A549 (cell line): ENCODE data around the gene PAQR5. TPM values are rescaled to one million over a fixed set of nuclear protein-coding genes. Genes with fewer than 3 reads are reported as not detected.

Source experiments
- ATAC-seq, 2 experiments: fragments of 200-7000 bp in 1 of 2; fragments of >200 bp in 1 of 2; cut with Nextera tagmentation in 1 of 2; cut with Tn5 transposase in 1 of 2; 3 replicates each; pipeline versions ENCODE4 v1.8.0 to v1.9.1; 2018 to 2020; ENCODE audit warnings: mild to moderate bottlenecking in 1 of 2, moderate library complexity in 1 of 2
- CTCF ChIA-PET: fragments of 300-600 bp; sonication (Branson Sonifier 250); formaldehyde crosslinking; extraction: SDS; loops from one replicate; lab custom pipeline; 2021; ENCODE audit warnings: antibody characterized with exemption, inconsistent platforms; lab: Yijun Ruan, JAX
- POLR2A ChIA-PET: fragments of 350-600 bp; formaldehyde crosslinking; extraction: SDS; loops from one replicate; lab custom pipeline; 2021; ENCODE audit warnings: antibody characterized with exemption, inconsistent platforms; lab: Yijun Ruan, JAX
- DNase-seq, 2 experiments: peaks; one replicate each; pipeline versions ENCODE4 v3.0.0 to v3.0.0-alpha.2; 2011 to 2016; ENCODE audit warnings: low read depth in 1 of 2, low spot score in 1 of 2
- FAIRE-seq: peaks from 2 replicates; lab custom pipeline; 2011; peaks lifted over from hg19 to GRCh38; lab: Jason Lieb, UNC
- H3K27ac ChIP-seq, 2 experiments: fragments of >200 bp; sonication (Bioruptor Twin); formaldehyde crosslinking; 3 replicates each; pipeline ENCODE4 v1.5.1; 2016 to 2017
- H3K4me1 ChIP-seq: fragments of >200 bp; sonication (Bioruptor Twin); formaldehyde crosslinking; 3 replicates; pipeline ENCODE4 v1.6.1; 2016
- H3K4me2 ChIP-seq: fragments of >200 bp; sonication (Bioruptor Twin); formaldehyde crosslinking; 3 replicates; pipeline ENCODE4 v1.6.1; 2016
- H3K4me3 ChIP-seq: fragments of >200 bp; sonication (Bioruptor Twin); formaldehyde crosslinking; 3 replicates; pipeline ENCODE4 v1.5.1; 2016
- H3K9me3 ChIP-seq: fragments of >200 bp; sonication (Bioruptor Twin); formaldehyde crosslinking; 3 replicates; pipeline ENCODE4 v1.6.1; 2016
- CBX8 ChIP-seq: fragments of 200-600 bp; sonication (generic); IDR thresholded peaks from 2 replicates; pipeline ENCODE4 v1.6.1; 2016
- EP300 ChIP-seq, 2 experiments: fragments of >200 bp; sonication (Bioruptor Twin); formaldehyde crosslinking; IDR thresholded peaks; 2 replicates in 1 of 2; 3 replicates in 1 of 2; pipeline ENCODE4 v1.6.1; 2016 to 2017
- FOXS1 ChIP-seq: fragments of 250-450 bp; sonication (Bioruptor Pico); IDR thresholded peaks from 2 replicates; pipeline ENCODE4 v1.5.0; 2020; ENCODE audit warnings: mild to moderate bottlenecking, moderate library complexity
- HDAC2 ChIP-seq: fragments of 200-600 bp; sonication (generic); IDR thresholded peaks from 2 replicates; pipeline ENCODE4 v1.6.1; 2016
- MAFK ChIP-seq: fragments of 450-650 bp; IDR thresholded peaks from 2 replicates; pipeline ENCODE4 v1.6.1; 2014; ENCODE audit not compliant: partially characterized antibody
- NPAS2 ChIP-seq: fragments of 250-450 bp; sonication (Bioruptor Pico); IDR thresholded peaks from 2 replicates; pipeline ENCODE4 v1.8.0; 2022; ENCODE audit warnings: mild to moderate bottlenecking, moderate library complexity, borderline replicate concordance
- PHF8 ChIP-seq: fragments of 200-600 bp; sonication (generic); IDR thresholded peaks from 2 replicates; pipeline ENCODE4 v1.6.1; 2016; ENCODE audit warnings: low read depth, mild to moderate bottlenecking, antibody characterized with exemption, moderate library complexity, borderline replicate concordance
- POLR2A ChIP-seq: IDR thresholded peaks from 2 replicates; pipeline ENCODE4 v1.6.1; 2012; ENCODE audit warnings: mild to moderate bottlenecking, low read length
- RARB ChIP-seq: fragments of 250-450 bp; sonication (Bioruptor Pico); IDR thresholded peaks from 2 replicates; pipeline ENCODE4 v1.8.0; 2021; ENCODE audit warnings: mild to moderate bottlenecking, moderate library complexity
- SMC3 ChIP-seq: fragments of >200 bp; sonication (Bioruptor Twin); formaldehyde crosslinking; IDR thresholded peaks from 3 replicates; pipeline ENCODE4 v1.6.1; 2018; ENCODE audit warnings: inconsistent platforms
- SREBF2 ChIP-seq: fragments of 450-650 bp; IDR thresholded peaks from 2 replicates; pipeline ENCODE4 v1.6.1; 2014; ENCODE audit warnings: mild to moderate bottlenecking, moderate library complexity
- TP53 ChIP-seq: fragments of 250-450 bp; sonication (Bioruptor Pico); IDR thresholded peaks from 2 replicates; pipeline ENCODE4 v1.5.0; 2021; ENCODE audit warnings: mild to moderate bottlenecking, moderate library complexity
- ZFP36 ChIP-seq: fragments of 450-650 bp; IDR thresholded peaks from 2 replicates; pipeline ENCODE4 v1.6.1; 2014; ENCODE audit warnings: borderline replicate concordance; ENCODE audit not compliant: partially characterized antibody
- WGBS: methylation state at CpG from one replicate; pipeline ENCODE4 v1.1.6; 2017; ENCODE audit errors: missing lambda C conversion rate; 5-methylcytosine and 5-hydroxymethylcytosine counted together
- polyA plus RNA-seq, 4 experiments: library from polyadenylated mRNA; depleted of rRNA in 3 of 4; stranded (reverse); fragments of >200 nt; fragmentation: RNase III in 1 of 4; extraction: RNeasy Plus Mini Kit Qiagen cat#74134 plus additional on column Dnase treatment in 1 of 4; gene quantifications; 2 replicates in 3 of 4; 3 replicates in 1 of 4; pipeline ENCODE4 v1.2.3, GENCODE V29; 2011 to 2017
- TF ChIP-seq, protein P1 (sequence below): IDR thresholded peaks from 2 replicates; pipeline ENCODE4 v1.6.1; 2012
- TF ChIP-seq, protein P2 (sequence below): fragments of 250-450 bp; sonication (Bioruptor Pico); IDR thresholded peaks from 2 replicates; pipeline ENCODE4 v1.5.0; 2020; ENCODE audit warnings: low read depth, mild to moderate bottlenecking, moderate library complexity

PAQR5 gene
- polyA plus RNA-seq, 2 of the 4 experiments (the other 2 are of a cell fraction): 104 to 114 TPM

DNA sequence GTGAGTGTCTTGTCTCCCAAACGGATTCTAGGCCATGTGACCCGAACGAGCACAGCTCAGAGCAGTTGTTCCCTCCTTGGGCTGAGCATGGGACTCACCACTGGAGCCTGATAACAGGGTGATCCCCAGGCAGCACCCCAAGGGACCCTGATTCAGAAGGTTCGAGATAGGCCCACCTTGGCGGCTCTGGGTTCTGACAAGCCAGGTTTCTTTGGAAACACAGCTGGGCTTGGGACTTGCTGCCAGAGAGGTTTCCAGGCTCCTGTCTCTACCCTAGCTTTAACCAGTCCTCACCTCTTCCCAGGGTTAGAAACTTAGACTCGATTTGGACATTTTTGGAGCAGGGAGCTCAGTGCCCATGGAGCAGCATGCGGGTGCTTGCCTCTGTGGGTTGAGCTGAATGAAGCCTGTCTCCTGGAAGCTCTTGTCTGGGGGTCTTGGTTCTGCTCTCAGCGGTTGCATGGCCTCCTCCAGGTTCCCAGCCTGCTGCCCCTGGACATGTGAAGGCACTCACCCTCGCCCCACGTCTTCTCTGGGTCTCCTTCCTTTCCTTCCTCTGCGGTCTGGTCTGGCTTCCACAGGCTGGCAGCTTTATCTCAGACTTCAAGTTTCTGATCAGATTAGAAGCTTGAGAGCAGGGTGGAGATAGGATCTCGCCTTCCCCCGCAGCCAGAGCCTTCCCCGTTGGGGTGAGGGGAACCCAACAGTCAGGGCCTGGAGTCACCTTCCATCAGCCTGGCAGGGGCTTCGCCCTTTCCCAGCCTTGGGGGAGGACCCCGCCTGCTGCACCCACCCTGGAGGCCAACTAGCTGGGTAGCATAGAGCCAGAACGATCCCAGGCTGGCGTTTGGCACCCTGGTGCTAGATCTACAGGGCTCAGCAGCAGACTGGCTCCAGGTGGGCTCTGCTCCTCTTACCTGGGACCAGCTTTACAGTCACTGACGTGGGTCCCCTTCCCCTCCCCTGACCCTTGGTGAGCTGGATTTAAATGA is 21.0 kb downstream of the PAQR5 start:
- ATAC-seq (peak in 1 of 2 experiments; percentile 15; a peak in 2 of 6 replicates), FAIRE-seq (no peak), DNase-seq (no peak)
- Histone ChIP-seq H3K4me2 (no peak overlapping the region), H3K4me3 (no peak overlapping the region), H3K4me1 (peaks cover 45% of the 10 kb centered on the region)
- WGBS: 93% methylated on average over 19 of the region's 19 CpGs
- ChIA-PET POLR2A (no interaction called here), CTCF (interaction anchor here (0.7 to 5.9 kb wide), 8 partner anchors 8 to 288 kb away, joined by 3 to 22 read pairs (median 4); no protein-coding TSS in a partner anchor)
- TF ChIP-seq SMC3: no peak
- TF ChIP-seq TP53 (CRISPR knock-in tag): no peak
- no peak for TF ChIP-seq MAFK
- TF ChIP-seq, all 56 proteins: peak for 0
- H3K27ac ChIP-seq: peak overlapping the region in 1 of 2 experiments; percentile 34; a peak in 2 of 6 replicates
- H3K9me3 ChIP-seq: no peaks in the 10 kb centered on the region

DNA sequence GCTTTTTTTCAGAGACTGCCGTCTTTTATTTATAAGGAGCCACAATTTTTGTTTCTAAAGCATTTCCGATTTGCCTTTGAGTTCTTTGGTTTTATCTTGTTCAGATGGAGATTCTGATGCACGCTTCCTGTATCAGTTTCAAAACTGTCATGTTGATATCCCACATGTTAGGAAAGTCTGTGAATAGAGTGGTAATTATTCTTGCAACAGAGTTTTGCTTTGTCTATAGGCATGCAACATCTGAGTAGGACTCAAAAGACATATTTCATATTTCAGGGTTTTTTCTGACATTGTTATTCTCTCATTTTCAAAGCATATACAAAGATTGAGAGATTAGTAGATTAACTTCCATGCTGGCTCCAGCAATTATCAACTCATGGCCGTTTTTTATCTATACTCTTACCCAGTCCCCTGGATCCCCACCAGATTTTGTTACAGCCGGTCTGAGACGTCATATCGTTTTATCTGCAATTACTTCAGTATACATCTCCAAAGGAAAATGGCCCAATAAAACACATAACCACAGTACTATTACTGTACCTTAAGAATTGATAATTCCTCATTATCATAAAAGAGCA is 22.4 kb downstream of the PAQR5 start:
- no peak overlapping the region for H3K4me3 ChIP-seq
- ChIA-PET POLR2A (no interaction called here), CTCF (interaction anchor here (5.9 kb wide), 1 partner anchor 74 kb away, joined by 22 read pairs; no protein-coding TSS in a partner anchor)
- no peaks in the 10 kb centered on the region for H3K9me3 ChIP-seq
- no peak for DNase-seq
- WGBS: 88% methylated on average over 7 of the region's 7 CpGs
- peak; percentile 65 for FAIRE-seq
- H3K4me2 ChIP-seq: no peak overlapping the region
- ATAC-seq: no peak
- TF ChIP-seq, protein P1, sequence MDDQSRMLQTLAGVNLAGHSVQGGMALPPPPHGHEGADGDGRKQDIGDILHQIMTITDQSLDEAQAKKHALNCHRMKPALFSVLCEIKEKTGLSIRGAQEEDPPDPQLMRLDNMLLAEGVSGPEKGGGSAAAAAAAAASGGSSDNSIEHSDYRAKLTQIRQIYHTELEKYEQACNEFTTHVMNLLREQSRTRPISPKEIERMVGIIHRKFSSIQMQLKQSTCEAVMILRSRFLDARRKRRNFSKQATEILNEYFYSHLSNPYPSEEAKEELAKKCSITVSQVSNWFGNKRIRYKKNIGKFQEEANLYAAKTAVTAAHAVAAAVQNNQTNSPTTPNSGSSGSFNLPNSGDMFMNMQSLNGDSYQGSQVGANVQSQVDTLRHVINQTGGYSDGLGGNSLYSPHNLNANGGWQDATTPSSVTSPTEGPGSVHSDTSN: no peak
- TF ChIP-seq FOXS1: no peak
- TF ChIP-seq ZFP36: no peak
- TF ChIP-seq, protein P2, sequence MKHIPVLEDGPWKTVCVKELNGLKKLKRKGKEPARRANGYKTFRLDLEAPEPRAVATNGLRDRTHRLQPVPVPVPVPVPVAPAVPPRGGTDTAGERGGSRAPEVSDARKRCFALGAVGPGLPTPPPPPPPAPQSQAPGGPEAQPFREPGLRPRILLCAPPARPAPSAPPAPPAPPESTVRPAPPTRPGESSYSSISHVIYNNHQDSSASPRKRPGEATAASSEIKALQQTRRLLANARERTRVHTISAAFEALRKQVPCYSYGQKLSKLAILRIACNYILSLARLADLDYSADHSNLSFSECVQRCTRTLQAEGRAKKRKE: no peak
- TF ChIP-seq NPAS2 (CRISPR knock-in tag): no peak
- peaks cover 31% of the 10 kb centered on the region for H3K4me1 ChIP-seq
- H3K27ac ChIP-seq: no peak overlapping the region

DNA sequence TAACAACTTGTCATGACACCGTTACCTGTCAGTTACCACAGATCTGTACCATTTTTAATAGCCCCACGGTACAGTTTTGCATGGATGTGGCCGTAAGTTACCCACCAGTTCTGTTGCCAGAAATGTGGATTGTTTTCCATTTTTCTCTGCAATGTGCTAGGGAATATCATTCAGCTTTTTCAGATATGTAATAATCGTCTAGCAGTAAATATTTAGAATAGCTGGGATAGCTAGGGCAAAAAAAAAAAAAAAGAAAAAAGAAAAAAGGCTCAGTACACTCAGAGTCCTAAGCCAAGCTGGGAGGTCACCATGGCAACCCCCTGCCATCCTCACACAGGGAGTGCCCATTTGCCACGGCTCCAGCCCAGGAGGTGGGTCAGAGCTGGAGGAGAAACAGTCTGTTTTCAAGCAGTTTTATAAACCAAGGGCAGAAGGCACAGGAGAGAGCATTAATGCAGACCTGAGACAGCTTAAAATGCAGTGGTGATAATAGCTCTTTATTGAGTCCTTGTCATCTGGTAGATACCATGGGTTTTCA is 25.2 kb downstream of the PAQR5 start:
- H3K27ac ChIP-seq: no peak overlapping the region
- ChIA-PET CTCF (interaction anchor here (0.6 to 1.2 kb wide), 4 partner anchors 10 to 495 kb away, joined by 3 to 5 read pairs (median 3); no protein-coding TSS in a partner anchor), POLR2A (no interaction called here)
- no peaks in the 10 kb centered on the region for H3K9me3 ChIP-seq
- peaks cover 13% of the 10 kb centered on the region for H3K4me1 ChIP-seq
- DNase-seq (no peak), FAIRE-seq (no peak), ATAC-seq (peak in 1 of 2 experiments; percentile 22; a peak in 2 of 6 replicates)
- 84% methylated on average over 5 of the region's 5 CpGs for WGBS
- TF ChIP-seq PHF8 (no peak), FOXS1 (no peak), EP300 (IDR thresholded peaks at IDR 0.05) (no peak), POLR2A (no peak)
- no peak overlapping the region for H3K4me2 ChIP-seq
- no peak overlapping the region for H3K4me3 ChIP-seq

DNA sequence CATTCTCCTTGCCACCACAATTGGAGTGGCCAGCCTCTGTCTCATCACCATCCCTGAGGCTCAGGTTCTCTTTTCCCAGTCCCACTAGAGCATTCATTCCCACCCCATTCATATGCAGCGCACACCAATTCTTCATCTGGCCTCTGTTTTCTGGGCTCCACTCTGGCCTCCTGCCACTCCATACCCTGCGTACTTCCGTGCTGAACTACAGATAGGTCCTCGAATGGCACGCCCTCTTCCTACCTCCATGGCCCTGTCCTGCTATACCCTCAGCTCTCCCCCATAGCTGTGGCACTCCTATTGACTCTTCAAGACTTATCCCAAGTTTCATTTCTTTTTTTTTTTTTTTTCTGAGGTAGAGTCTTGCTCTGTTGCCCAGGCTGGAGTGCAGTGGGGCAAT is 25.9 kb downstream of the PAQR5 start:
- ChIA-PET POLR2A (no interaction called here), CTCF (interaction anchor here (0.6 to 1.8 kb wide), 7 partner anchors 10 to 196 kb away, joined by 3 to 5 read pairs (median 3); no protein-coding TSS in a partner anchor)
- DNase-seq (no peak), FAIRE-seq (no peak), ATAC-seq (no peak)
- no peak overlapping the region for H3K4me3 ChIP-seq
- peaks cover 9% of the 10 kb centered on the region; the same call in 2 of the 3 replicates for H3K4me1 ChIP-seq
- H3K27ac ChIP-seq: no peak overlapping the region
- TF ChIP-seq RARB: no peak
- no peak for TF ChIP-seq HDAC2
- no peak for TF ChIP-seq CBX8
- TF ChIP-seq SREBF2: no peak
- H3K4me2 ChIP-seq: no peak overlapping the region
- WGBS: 99% methylated on average over 5 of the region's 5 CpGs
- no peaks in the 10 kb centered on the region for H3K9me3 ChIP-seq
